GM23338 (cell line): Measurements from ENCODE around the gene TYW3. TPM values are rescaled to one million over a fixed set of nuclear protein-coding genes. Genes with fewer than 3 reads are reported as not detected.
"Not testable (repeated sequence)": the region's sequence is repeated elsewhere in the genome, so short reads cannot be mapped to it uniquely, and the experiment has no call there.

Experiments
- ATAC-seq: fragments of 200-7000 bp; cut with Tn5 transposase; 3 replicates; pipeline ENCODE4 v1.9.1; 2020
- DNase-seq: peaks from one replicate; pipeline ENCODE4 v3.0.0-alpha.2; 2015; ENCODE audit warnings: low spot score
- H2AFZ ChIP-seq: fragments of 200-600 bp; sonication (generic); 2 replicates; pipeline ENCODE4 v1.8.0; 2016; ENCODE audit warnings: antibody characterized with exemption, mild to moderate bottlenecking, moderate library complexity
- H3F3A ChIP-seq: fragments of 200-600 bp; sonication (generic); replicated peaks from 2 replicates; pipeline ENCODE4 v1.8.0; 2017; ENCODE audit warnings: antibody characterized with exemption, mixed run types, low read depth
- H3K27ac ChIP-seq: fragments of 200-600 bp; sonication (generic); 2 replicates; pipeline ENCODE4 v1.6.1; 2016; ENCODE audit warnings: low read depth
- H3K27me3 ChIP-seq: fragments of 200-600 bp; sonication (generic); 2 replicates; pipeline ENCODE4 v1.8.0; 2016; ENCODE audit warnings: mild to moderate bottlenecking, mixed run types, moderate library complexity; ENCODE audit not compliant: insufficient read depth
- H3K36me3 ChIP-seq: fragments of 200-600 bp; sonication (generic); 2 replicates; pipeline ENCODE4 v1.8.0; 2016; ENCODE audit warnings: mild to moderate bottlenecking; ENCODE audit not compliant: insufficient read depth
- H3K4me1 ChIP-seq: fragments of 200-600 bp; sonication (generic); 2 replicates; pipeline ENCODE4 v1.8.0; 2016; ENCODE audit warnings: mild to moderate bottlenecking, moderate library complexity; ENCODE audit not compliant: insufficient read depth
- H3K4me2 ChIP-seq: fragments of 200-600 bp; sonication (generic); 2 replicates; pipeline ENCODE4 v1.7.1; 2017; ENCODE audit warnings: mixed run types
- H3K4me3 ChIP-seq: fragments of 200-600 bp; sonication (generic); 2 replicates; pipeline ENCODE4 v1.6.1; 2016; ENCODE audit warnings: mixed run types
- H3K79me2 ChIP-seq: fragments of 200-600 bp; sonication (generic); replicated peaks from 2 replicates; pipeline ENCODE4 v1.8.0; 2017; ENCODE audit warnings: mild to moderate bottlenecking; ENCODE audit not compliant: insufficient read depth
- H3K9me2 ChIP-seq: fragments of 200-600 bp; sonication (generic); 2 replicates; pipeline ENCODE4 v1.8.0; 2017; ENCODE audit not compliant: insufficient read depth
- H4K20me1 ChIP-seq: fragments of 200-600 bp; sonication (generic); replicated peaks from 2 replicates; pipeline ENCODE4 v1.8.0; 2017; ENCODE audit warnings: mild to moderate bottlenecking; ENCODE audit not compliant: insufficient read depth
- H3K27ac Mint-ChIP-seq: 2 replicates; pipeline ENCODE4 v1.8.0; 2020; ENCODE audit warnings: inconsistent platforms, mild to moderate bottlenecking, moderate library complexity, mixed read lengths
- H3K27me3 Mint-ChIP-seq: 3 replicates; pipeline ENCODE4 v1.8.0; 2022; ENCODE audit warnings: low read depth, mild to moderate bottlenecking, moderate library complexity, mixed read lengths, inconsistent platforms; ENCODE audit not compliant: insufficient read depth, poor library complexity
- H3K36me3 Mint-ChIP-seq: 3 replicates; pipeline ENCODE4 v1.8.0; 2021; ENCODE audit warnings: low read depth, mild to moderate bottlenecking, inconsistent platforms, moderate library complexity, mixed read lengths
- H3K4me1 Mint-ChIP-seq: 3 replicates; pipeline ENCODE4 v1.8.0; 2020; ENCODE audit warnings: mild to moderate bottlenecking, inconsistent platforms, mixed read lengths
- H3K4me3 Mint-ChIP-seq: 3 replicates; pipeline ENCODE4 v1.8.0; 2021; ENCODE audit warnings: moderate library complexity, mild to moderate bottlenecking, inconsistent platforms, mixed read lengths
- H3K9me3 Mint-ChIP-seq: 3 replicates; pipeline ENCODE4 v1.8.0; 2020; ENCODE audit warnings: moderate library complexity, mild to moderate bottlenecking, inconsistent platforms, mixed read lengths
- CREB1 ChIP-seq: fragments of 250-450 bp; sonication (Bioruptor Pico); IDR thresholded peaks from 2 replicates; pipeline ENCODE4 v1.5.0; 2020; ENCODE audit warnings: low read depth, mild to moderate bottlenecking, moderate library complexity
- REST ChIP-seq: IDR thresholded peaks from one replicate; pipeline ENCODE4 v1.6.1; 2018; ENCODE audit warnings: antibody characterized with exemption; ENCODE audit not compliant: unreplicated experiment
- polyA plus RNA-seq: library from polyadenylated mRNA; unstranded; fragments of >200 nt; fragmentation: Nextera tagmentation; extraction: Ambion mirVana; gene quantifications from 2 replicates; pipeline ENCODE4 v1.2.1, GENCODE V29; 2016
- total RNA-seq: library from RNA; depleted of rRNA; stranded (reverse); fragments of >200 nt; shearing (Covaris generic); gene quantifications from 2 replicates; pipeline ENCODE4 v1.2.3, GENCODE V29; 2014
- TF ChIP-seq, protein P1 (sequence below): fragments of 250-450 bp; sonication (Bioruptor Pico); IDR thresholded peaks from 2 replicates; pipeline ENCODE4 v1.5.0; 2020; ENCODE audit warnings: mild to moderate bottlenecking, moderate library complexity

TYW3 gene
- total and polyA plus RNA-seq, 2 experiments from 2014 or later, result 29.6 to 66.8 TPM

GRCh38 chr1:74755475-74755874 is 22.5 kb downstream of the TYW3 start (continued):
- TF ChIP-seq REST (no peak), CREB1 (CRISPR knock-in tag) (no peak)
- TF ChIP-seq, protein P1, sequence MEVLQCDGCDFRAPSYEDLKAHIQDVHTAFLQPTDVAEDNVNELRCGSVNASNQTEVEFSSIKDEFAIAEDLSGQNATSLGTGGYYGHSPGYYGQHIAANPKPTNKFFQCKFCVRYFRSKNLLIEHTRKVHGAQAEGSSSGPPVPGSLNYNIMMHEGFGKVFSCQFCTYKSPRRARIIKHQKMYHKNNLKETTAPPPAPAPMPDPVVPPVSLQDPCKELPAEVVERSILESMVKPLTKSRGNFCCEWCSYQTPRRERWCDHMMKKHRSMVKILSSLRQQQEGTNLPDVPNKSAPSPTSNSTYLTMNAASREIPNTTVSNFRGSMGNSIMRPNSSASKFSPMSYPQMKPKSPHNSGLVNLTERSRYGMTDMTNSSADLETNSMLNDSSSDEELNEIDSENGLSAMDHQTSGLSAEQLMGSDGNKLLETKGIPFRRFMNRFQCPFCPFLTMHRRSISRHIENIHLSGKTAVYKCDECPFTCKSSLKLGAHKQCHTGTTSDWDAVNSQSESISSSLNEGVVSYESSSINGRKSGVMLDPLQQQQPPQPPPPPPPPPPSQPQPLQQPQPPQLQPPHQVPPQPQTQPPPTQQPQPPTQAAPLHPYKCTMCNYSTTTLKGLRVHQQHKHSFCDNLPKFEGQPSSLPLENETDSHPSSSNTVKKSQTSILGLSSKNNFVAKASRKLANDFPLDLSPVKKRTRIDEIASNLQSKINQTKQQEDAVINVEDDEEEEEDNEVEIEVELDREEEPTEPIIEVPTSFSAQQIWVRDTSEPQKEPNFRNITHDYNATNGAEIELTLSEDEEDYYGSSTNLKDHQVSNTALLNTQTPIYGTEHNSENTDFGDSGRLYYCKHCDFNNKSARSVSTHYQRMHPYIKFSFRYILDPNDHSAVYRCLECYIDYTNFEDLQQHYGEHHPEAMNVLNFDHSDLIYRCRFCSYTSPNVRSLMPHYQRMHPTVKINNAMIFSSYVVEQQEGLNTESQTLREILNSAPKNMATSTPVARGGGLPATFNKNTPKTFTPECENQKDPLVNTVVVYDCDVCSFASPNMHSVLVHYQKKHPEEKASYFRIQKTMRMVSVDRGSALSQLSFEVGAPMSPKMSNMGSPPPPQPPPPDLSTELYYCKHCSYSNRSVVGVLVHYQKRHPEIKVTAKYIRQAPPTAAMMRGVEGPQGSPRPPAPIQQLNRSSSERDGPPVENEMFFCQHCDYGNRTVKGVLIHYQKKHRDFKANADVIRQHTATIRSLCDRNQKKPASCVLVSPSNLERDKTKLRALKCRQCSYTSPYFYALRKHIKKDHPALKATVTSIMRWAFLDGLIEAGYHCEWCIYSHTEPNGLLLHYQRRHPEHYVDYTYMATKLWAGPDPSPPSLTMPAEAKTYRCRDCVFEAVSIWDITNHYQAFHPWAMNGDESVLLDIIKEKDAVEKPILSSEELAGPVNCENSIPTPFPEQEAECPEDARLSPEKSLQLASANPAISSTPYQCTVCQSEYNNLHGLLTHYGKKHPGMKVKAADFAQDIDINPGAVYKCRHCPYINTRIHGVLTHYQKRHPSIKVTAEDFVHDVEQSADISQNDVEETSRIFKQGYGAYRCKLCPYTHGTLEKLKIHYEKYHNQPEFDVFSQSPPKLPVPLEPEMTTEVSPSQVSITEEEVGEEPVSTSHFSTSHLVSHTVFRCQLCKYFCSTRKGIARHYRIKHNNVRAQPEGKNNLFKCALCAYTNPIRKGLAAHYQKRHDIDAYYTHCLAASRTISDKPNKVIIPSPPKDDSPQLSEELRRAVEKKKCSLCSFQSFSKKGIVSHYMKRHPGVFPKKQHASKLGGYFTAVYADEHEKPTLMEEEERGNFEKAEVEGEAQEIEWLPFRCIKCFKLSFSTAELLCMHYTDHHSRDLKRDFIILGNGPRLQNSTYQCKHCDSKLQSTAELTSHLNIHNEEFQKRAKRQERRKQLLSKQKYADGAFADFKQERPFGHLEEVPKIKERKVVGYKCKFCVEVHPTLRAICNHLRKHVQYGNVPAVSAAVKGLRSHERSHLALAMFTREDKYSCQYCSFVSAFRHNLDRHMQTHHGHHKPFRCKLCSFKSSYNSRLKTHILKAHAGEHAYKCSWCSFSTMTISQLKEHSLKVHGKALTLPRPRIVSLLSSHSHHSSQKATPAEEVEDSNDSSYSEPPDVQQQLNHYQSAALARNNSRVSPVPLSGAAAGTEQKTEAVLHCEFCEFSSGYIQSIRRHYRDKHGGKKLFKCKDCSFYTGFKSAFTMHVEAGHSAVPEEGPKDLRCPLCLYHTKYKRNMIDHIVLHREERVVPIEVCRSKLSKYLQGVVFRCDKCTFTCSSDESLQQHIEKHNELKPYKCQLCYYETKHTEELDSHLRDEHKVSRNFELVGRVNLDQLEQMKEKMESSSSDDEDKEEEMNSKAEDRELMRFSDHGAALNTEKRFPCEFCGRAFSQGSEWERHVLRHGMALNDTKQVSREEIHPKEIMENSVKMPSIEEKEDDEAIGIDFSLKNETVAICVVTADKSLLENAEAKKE (CRISPR knock-in tag), result no peak

- peaks cover 75% of the 10 kb centered on the region for H3K36me3 Mint-ChIP-seq
- DNase-seq, result not testable (repeated sequence)
Measured at GRCh38 chr1:74756650-74757049, 23.7 kb downstream of the TYW3 start.

More at GRCh38 chr1:74756650-74757049, 23.7 kb downstream of the TYW3 start:
- not testable (repeated sequence) for H3K4me2 ChIP-seq, H3K4me1 ChIP-seq, H3K9me2 ChIP-seq, H4K20me1 ChIP-seq, H3K27ac ChIP-seq, H3K4me3 Mint-ChIP-seq, H3K27me3 ChIP-seq, H3K27me3 Mint-ChIP-seq, H3K4me3 ChIP-seq, H3K27ac Mint-ChIP-seq, H2AFZ ChIP-seq, ATAC-seq, H3K79me2 ChIP-seq, H3F3A ChIP-seq
- H3K4me1 Mint-ChIP-seq, result peaks cover 16% of the 10 kb centered on the region
- peaks cover 35% of the 10 kb centered on the region for H3K36me3 ChIP-seq
- H3K9me3 Mint-ChIP-seq, result peaks cover 33% of the 10 kb centered on the region
